ENCODE measurements around the gene PIH1D2. TPM values are rescaled to one million over a fixed set of nuclear protein-coding genes. Genes with fewer than 3 reads are reported as not detected.

The PIH1D2 gene
- polyA plus RNA-seq (2013, experiment 1 of 2): 1.1 TPM
- 1.9 TPM for polyA plus RNA-seq (2013, experiment 2 of 2)

GRCh38 chr11:112073941-112074811 lies at the start of gene PIH1D2, which contains the start of gene NKAPD1:
TSS of gene PIH1D2 (minus strand) at chr11:112074017. CDS start at chr11:112073174, 843 bp downstream.
TSS of gene NKAPD1 (plus strand) at chr11:112074299. CDS start at chr11:112075575, 1,276 bp downstream.
- peaks cover 17% of the 10 kb centered on the region for H3K79me1 ChIP-seq (replicated peaks; ENCODE audit: low read length, poor library complexity, severe bottlenecking)
- H3K23ac ChIP-seq (ENCODE audit: low read length in 2 of 2): no peak within 1 kb of the TSS
- peak within 1 kb of the TSS; percentile 96 for H3K9ac ChIP-seq (ENCODE audit: low read length)
- no peaks in the 10 kb centered on the region for H3K27me3 ChIP-seq (ENCODE audit: control insufficient read depth in 1 of 2, insufficient read depth in 1 of 2, low read length in 2 of 2)
- H2BK5ac ChIP-seq (ENCODE audit: low read depth, low read length, poor library complexity, severe bottlenecking): peak within 1 kb of the TSS; percentile 97
- peak; percentile 94 for DNase-seq
- no peak within 1 kb of the TSS for H2AK5ac ChIP-seq (ENCODE audit: low read length, severe bottlenecking)
- H2BK120ac ChIP-seq (ENCODE audit: low read depth, low read length): peak within 1 kb of the TSS; percentile 95
- peak within 1 kb of the TSS; percentile 51 for H3K4me2 ChIP-seq (ENCODE audit: low read length, poor library complexity, severe bottlenecking)
- H4K91ac ChIP-seq (ENCODE audit: low read length): peak within 1 kb of the TSS; percentile 95
- H4K8ac ChIP-seq (ENCODE audit: low read length): peak within 1 kb of the TSS; percentile 99
- H3K36me3 ChIP-seq (ENCODE audit: control insufficient read depth in 1 of 2, insufficient read depth in 2 of 2, low read depth in 1 of 2, low read length in 2 of 2): peaks cover 5 to 40% of the 10 kb centered on the region in 2 experiments
- H2BK15ac ChIP-seq (ENCODE audit: low read depth, poor library complexity, severe bottlenecking): peak within 1 kb of the TSS; percentile 96
- H3K4me1 ChIP-seq (ENCODE audit: control insufficient read depth, insufficient read depth, low read depth, low read length): no peaks in the 10 kb centered on the region
- peak within 1 kb of the TSS; percentile 79 for H2AFZ ChIP-seq (ENCODE audit: low read depth, low read length)
- peak within 1 kb of the TSS; percentile 99 for H3K27ac ChIP-seq (ENCODE audit: low read length, poor library complexity, severe bottlenecking)
- H2BK12ac ChIP-seq (ENCODE audit: low read length in 2 of 2): peak within 1 kb of the TSS in 1 of 2 experiments; percentile 59
- peak within 1 kb of the TSS; percentile 46 to 54 for H3K4ac ChIP-seq (ENCODE audit: low read depth in 1 of 2, low read length in 2 of 2)
- peak within 1 kb of the TSS; percentile 84 to 85 for H3K18ac ChIP-seq (ENCODE audit: low read depth in 1 of 2, low read length in 2 of 2)
- H3K14ac ChIP-seq (ENCODE audit: low read length in 2 of 2): peak within 1 kb of the TSS in 1 of 2 experiments; percentile 89
- WGBS: under 1% methylated on average over 31 of the region's 43 CpGs
- H3K4me3 ChIP-seq (ENCODE audit: insufficient read depth in 1 of 2, low read depth in 1 of 2, low read length in 2 of 2): peak within 1 kb of the TSS; percentile 90 to 96
- no peaks in the 10 kb centered on the region for H3K9me3 ChIP-seq (ENCODE audit: control insufficient read depth, low read length)

DNA sequence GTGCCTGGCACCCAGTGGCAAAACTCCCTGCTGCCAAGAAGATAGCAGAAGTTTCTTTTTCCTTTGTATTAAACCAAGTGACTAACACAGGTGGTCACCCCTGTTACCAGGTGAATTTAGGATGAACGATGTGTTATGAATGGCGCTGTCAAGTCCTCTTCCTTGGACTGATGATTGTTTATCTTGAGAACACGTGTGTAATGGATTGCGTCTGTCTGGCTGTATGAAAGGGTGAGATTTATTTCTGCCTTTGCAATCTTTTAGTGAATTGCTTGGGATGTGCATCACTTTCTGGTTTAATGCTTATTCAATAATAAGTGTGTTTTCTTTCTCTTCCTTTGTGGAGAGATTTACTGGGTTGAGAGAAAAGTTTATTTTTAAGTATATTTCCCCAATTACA lies 49.3 kb upstream of the PIH1D2 start:
- no peak for DNase-seq
- no peak overlapping the region for H3K9ac ChIP-seq (ENCODE audit: low read length)
- H3K4me1 ChIP-seq (ENCODE audit: control insufficient read depth, insufficient read depth, low read depth, low read length): peaks cover 1% of the 10 kb centered on the region
- no peak overlapping the region for H3K14ac ChIP-seq (ENCODE audit: low read length in 2 of 2)
- no peak overlapping the region for H2AK5ac ChIP-seq (ENCODE audit: low read length, severe bottlenecking)
- H2BK5ac ChIP-seq (ENCODE audit: low read depth, low read length, poor library complexity, severe bottlenecking): no peak overlapping the region
- no peak overlapping the region for H3K23ac ChIP-seq (ENCODE audit: low read length in 2 of 2)
- H3K4me3 ChIP-seq (ENCODE audit: insufficient read depth in 1 of 2, low read depth in 1 of 2, low read length in 2 of 2): no peak overlapping the region
- peak overlapping the region; percentile 34 for H2BK120ac ChIP-seq (ENCODE audit: low read depth, low read length)
- no peak overlapping the region for H2BK12ac ChIP-seq (ENCODE audit: low read length in 2 of 2)
- H3K27ac ChIP-seq (ENCODE audit: low read length, poor library complexity, severe bottlenecking): no peak overlapping the region
- H3K18ac ChIP-seq (ENCODE audit: low read depth in 1 of 2, low read length in 2 of 2): no peak overlapping the region
- H3K27me3 ChIP-seq (ENCODE audit: control insufficient read depth in 1 of 2, insufficient read depth in 1 of 2, low read length in 2 of 2): no peaks in the 10 kb centered on the region
- H3K79me1 ChIP-seq (replicated peaks; ENCODE audit: low read length, poor library complexity, severe bottlenecking): no peaks in the 10 kb centered on the region
- H3K4me2 ChIP-seq (ENCODE audit: low read length, poor library complexity, severe bottlenecking): no peak overlapping the region
- H4K8ac ChIP-seq (ENCODE audit: low read length): no peak overlapping the region
- no peaks in the 10 kb centered on the region for H3K9me3 ChIP-seq (ENCODE audit: control insufficient read depth, low read length)
- WGBS: 42% methylated on average over 4 of the region's 4 CpGs
- H3K36me3 ChIP-seq (ENCODE audit: control insufficient read depth in 1 of 2, insufficient read depth in 2 of 2, low read depth in 1 of 2, low read length in 2 of 2): no peaks in the 10 kb centered on the region
- H4K91ac ChIP-seq (ENCODE audit: low read length): no peak overlapping the region
- no peak overlapping the region for H2AFZ ChIP-seq (ENCODE audit: low read depth, low read length)
- H2BK15ac ChIP-seq (ENCODE audit: low read depth, poor library complexity, severe bottlenecking): no peak overlapping the region
- no peak overlapping the region for H3K4ac ChIP-seq (ENCODE audit: low read depth in 1 of 2, low read length in 2 of 2)

DNA sequence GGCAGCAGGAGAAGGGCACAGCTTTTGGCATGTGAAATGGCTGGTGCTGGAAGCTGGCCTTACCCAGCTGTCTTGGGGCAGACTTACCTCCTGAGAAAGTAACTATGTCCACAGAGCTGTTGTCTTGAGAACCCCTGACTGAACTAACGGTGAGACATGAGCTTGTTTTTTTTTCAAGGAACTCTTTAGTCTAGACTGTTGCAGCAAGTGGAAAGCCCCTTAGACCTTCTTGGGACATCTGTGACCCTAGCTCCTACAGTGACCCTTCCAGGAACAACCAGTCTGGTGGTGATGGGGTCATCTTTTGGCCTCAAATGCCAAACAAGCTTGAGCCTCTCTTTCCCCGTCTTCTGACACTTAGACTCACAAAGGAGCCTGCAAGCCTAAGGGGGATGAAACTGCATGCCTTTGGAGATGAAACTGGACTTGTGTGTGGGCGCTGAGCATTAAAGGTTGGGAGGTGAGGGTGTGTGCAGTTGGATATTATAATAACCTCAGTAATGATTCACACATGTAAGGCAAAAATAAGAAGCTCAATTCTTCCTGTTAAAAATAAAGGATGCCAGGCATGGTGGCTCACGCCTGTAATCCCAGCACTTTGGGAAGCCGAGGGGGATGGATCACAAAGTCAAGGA lies 48.3 kb upstream of the PIH1D2 start:
- peak overlapping the region; percentile 8 for H2BK15ac ChIP-seq (ENCODE audit: low read depth, poor library complexity, severe bottlenecking)
- 100% methylated on average over 2 of the region's 5 CpGs for WGBS

DNA sequence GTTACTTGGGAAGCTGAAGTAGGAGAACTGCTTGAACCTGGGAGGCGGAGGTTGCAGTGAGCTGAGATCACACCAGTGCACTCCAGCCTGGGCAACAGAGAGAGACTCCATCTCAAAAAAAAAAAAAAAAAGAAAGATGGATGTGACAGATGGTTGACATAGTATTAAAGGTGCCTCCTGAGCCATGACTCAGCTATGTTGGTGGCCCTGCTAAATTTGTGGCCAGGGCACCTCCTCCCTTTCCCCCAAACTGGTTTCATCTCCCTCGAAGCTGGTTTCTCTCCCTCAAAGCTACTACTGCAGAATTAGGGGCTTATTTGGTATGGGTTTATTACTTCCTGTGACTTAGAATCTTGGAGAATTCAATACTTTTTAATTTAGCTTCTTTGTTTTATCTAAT lies 44.4 kb upstream of the PIH1D2 start:
- Histone ChIP-seq H3K18ac (ENCODE audit: low read depth in 1 of 2, low read length in 2 of 2) (peak overlapping the region in 1 of 2 experiments; percentile 22), H2AK5ac (ENCODE audit: low read length, severe bottlenecking) (no peak overlapping the region), H3K27me3 (ENCODE audit: control insufficient read depth in 1 of 2, insufficient read depth in 1 of 2, low read length in 2 of 2) (no peaks in the 10 kb centered on the region), H3K9me3 (ENCODE audit: control insufficient read depth, low read length) (no peaks in the 10 kb centered on the region), H3K9ac (ENCODE audit: low read length) (no peak overlapping the region), H2BK15ac (ENCODE audit: low read depth, poor library complexity, severe bottlenecking) (no peak overlapping the region), H3K79me1 (replicated peaks; ENCODE audit: low read length, poor library complexity, severe bottlenecking) (no peaks in the 10 kb centered on the region), H3K4me1 (ENCODE audit: control insufficient read depth, insufficient read depth, low read depth, low read length) (peaks cover 1% of the 10 kb centered on the region), H2BK5ac (ENCODE audit: low read depth, low read length, poor library complexity, severe bottlenecking) (no peak overlapping the region), H3K14ac (ENCODE audit: low read length in 2 of 2) (no peak overlapping the region), H3K4me2 (ENCODE audit: low read length, poor library complexity, severe bottlenecking) (no peak overlapping the region), H3K36me3 (ENCODE audit: control insufficient read depth in 1 of 2, insufficient read depth in 2 of 2, low read depth in 1 of 2, low read length in 2 of 2) (no peaks in the 10 kb centered on the region), H3K27ac (ENCODE audit: low read length, poor library complexity, severe bottlenecking) (no peak overlapping the region), H2BK12ac (ENCODE audit: low read length in 2 of 2) (no peak overlapping the region), H2BK120ac (ENCODE audit: low read depth, low read length) (no peak overlapping the region), H3K23ac (ENCODE audit: low read length in 2 of 2) (peak overlapping the region in 1 of 2 experiments; percentile 64), H4K91ac (ENCODE audit: low read length) (no peak overlapping the region), H3K4ac (ENCODE audit: low read depth in 1 of 2, low read length in 2 of 2) (no peak overlapping the region), H4K8ac (ENCODE audit: low read length) (no peak overlapping the region), H2AFZ (ENCODE audit: low read depth, low read length) (no peak overlapping the region), H3K4me3 (ENCODE audit: insufficient read depth in 1 of 2, low read depth in 1 of 2, low read length in 2 of 2) (no peak overlapping the region)
- 100% methylated on average over 1 of the region's 2 CpGs for WGBS
- no peak for DNase-seq

More for the DNA sequence above, 48.3 kb upstream of the PIH1D2 start:
- Histone ChIP-seq H4K8ac (ENCODE audit: low read length) (peak overlapping the region; percentile 7), H3K14ac (ENCODE audit: low read length in 2 of 2) (no peak overlapping the region), H2BK12ac (ENCODE audit: low read length in 2 of 2) (peak overlapping the region; percentile 21 to 87), H3K4me1 (ENCODE audit: control insufficient read depth, insufficient read depth, low read depth, low read length) (peaks cover 1% of the 10 kb centered on the region), H2AFZ (ENCODE audit: low read depth, low read length) (no peak overlapping the region), H3K27me3 (ENCODE audit: control insufficient read depth in 1 of 2, insufficient read depth in 1 of 2, low read length in 2 of 2) (no peaks in the 10 kb centered on the region), H3K9ac (ENCODE audit: low read length) (no peak overlapping the region), H3K36me3 (ENCODE audit: control insufficient read depth in 1 of 2, insufficient read depth in 2 of 2, low read depth in 1 of 2, low read length in 2 of 2) (no peaks in the 10 kb centered on the region), H3K9me3 (ENCODE audit: control insufficient read depth, low read length) (no peaks in the 10 kb centered on the region), H4K91ac (ENCODE audit: low read length) (no peak overlapping the region), H2AK5ac (ENCODE audit: low read length, severe bottlenecking) (no peak overlapping the region), H3K23ac (ENCODE audit: low read length in 2 of 2) (no peak overlapping the region), H3K4me2 (ENCODE audit: low read length, poor library complexity, severe bottlenecking) (no peak overlapping the region), H3K79me1 (replicated peaks; ENCODE audit: low read length, poor library complexity, severe bottlenecking) (no peaks in the 10 kb centered on the region), H3K27ac (ENCODE audit: low read length, poor library complexity, severe bottlenecking) (no peak overlapping the region), H2BK5ac (ENCODE audit: low read depth, low read length, poor library complexity, severe bottlenecking) (no peak overlapping the region), H3K18ac (ENCODE audit: low read depth in 1 of 2, low read length in 2 of 2) (no peak overlapping the region), H2BK120ac (ENCODE audit: low read depth, low read length) (no peak overlapping the region), H3K4ac (ENCODE audit: low read depth in 1 of 2, low read length in 2 of 2) (peak overlapping the region in 1 of 2 experiments; percentile 51), H3K4me3 (ENCODE audit: insufficient read depth in 1 of 2, low read depth in 1 of 2, low read length in 2 of 2) (no peak overlapping the region)
- no peak for DNase-seq
